ENCODE results near the gene LRRC55.
"Not testable (repeated sequence)": the region's sequence is repeated elsewhere in the genome, so short reads cannot be mapped to it uniquely, and the experiment has no call there.

LRRC55 gene

GRCh38 chr11:57162179-57162898, 19.4 kb upstream of the LRRC55 start:
- H3K4me3 ChIP-seq (ENCODE audit: low read depth, low read length), result no peak overlapping the region
- no peak for DNase-seq
- no peak for TF ChIP-seq CTCF (IDR thresholded peaks at IDR 0.05; ENCODE audit: low read depth, low read length)
- H3K4me1 ChIP-seq, result no peaks in the 10 kb centered on the region; the same call in 1 of the 2 replicates
- no peaks in the 10 kb centered on the region for H3K9me3 ChIP-seq
- H3K36me3 ChIP-seq, result no peaks in the 10 kb centered on the region
- H3K27me3 ChIP-seq, result no peaks in the 10 kb centered on the region

GRCh38 chr11:57163160-57163868, 18.4 kb upstream of the LRRC55 start:
- H3K4me3 ChIP-seq (ENCODE audit: low read depth, low read length), result no peak overlapping the region
- no peaks in the 10 kb centered on the region; the same call in 1 of the 2 replicates for H3K4me1 ChIP-seq
- H3K9me3 ChIP-seq, result no peaks in the 10 kb centered on the region
- TF ChIP-seq CTCF (IDR thresholded peaks at IDR 0.05; ENCODE audit: low read depth, low read length), result no peak
- H3K27me3 ChIP-seq, result no peaks in the 10 kb centered on the region
- no peak for DNase-seq
- no peaks in the 10 kb centered on the region for H3K36me3 ChIP-seq

GRCh38 chr11:57164317-57164716, 17.4 kb upstream of the LRRC55 start:
- Histone ChIP-seq H3K27me3 (no peaks in the 10 kb centered on the region), H3K36me3 (no peaks in the 10 kb centered on the region), H3K4me1 (no peaks in the 10 kb centered on the region; the same call in 1 of the 2 replicates), H3K9me3 (no peaks in the 10 kb centered on the region), H3K4me3 (ENCODE audit: low read depth, low read length) (no peak overlapping the region)
- DNase-seq, result no peak
- TF ChIP-seq CTCF (IDR thresholded peaks at IDR 0.05; ENCODE audit: low read depth, low read length), result no peak

- H3K9me3 ChIP-seq, result no peaks in the 10 kb centered on the region
- no peaks in the 10 kb centered on the region for H3K36me3 ChIP-seq
- no peak overlapping the region for H3K4me3 ChIP-seq (ENCODE audit: low read depth, low read length)
- H3K27me3 ChIP-seq, result no peaks in the 10 kb centered on the region
- no peaks in the 10 kb centered on the region; the same call in 1 of the 2 replicates for H3K4me1 ChIP-seq
- DNase-seq, result peak; percentile 35
- no peak for TF ChIP-seq CTCF (IDR thresholded peaks at IDR 0.05; ENCODE audit: low read depth, low read length)
These were observed 14.5 kb upstream of the LRRC55 start for GRCh38 chr11:57167125-57167846.

GRCh38 chr11:57169732-57170313, 11.9 kb upstream of the LRRC55 start:
- not testable (repeated sequence) for H3K4me1 ChIP-seq; H3K9me3 ChIP-seq; H3K27me3 ChIP-seq; H3K36me3 ChIP-seq; H3K4me3 ChIP-seq (ENCODE audit: low read depth, low read length); DNase-seq

- TF ChIP-seq CTCF (IDR thresholded peaks at IDR 0.05; ENCODE audit: low read depth, low read length), result no peak
- H3K36me3 ChIP-seq, result no peaks in the 10 kb centered on the region
- H3K4me3 ChIP-seq (ENCODE audit: low read depth, low read length), result no peak overlapping the region
- H3K4me1 ChIP-seq, result no peaks in the 10 kb centered on the region
- no peaks in the 10 kb centered on the region for H3K9me3 ChIP-seq
- DNase-seq, result no peak
- H3K27me3 ChIP-seq, result no peaks in the 10 kb centered on the region
These were observed 9.7 kb upstream of the LRRC55 start for GRCh38 chr11:57172031-57172430.
